PFSK-1 (cell line): ENCODE data around the gene EYA2.

ENCODE experiments used
- FOXP2 ChIP-seq: optimal IDR thresholded peaks from 2 replicates; pipeline ENCODE3; 2011; ENCODE audit warnings: borderline replicate concordance, control low read depth, inconsistent platforms; ENCODE audit not compliant: insufficient read depth; ENCODE audit errors: extremely low read length, extremely low read depth
- POLR2AphosphoS5 ChIP-seq: IDR thresholded peaks from 2 replicates; pipeline ENCODE4 v1.6.1; 2012; ENCODE audit warnings: low read depth, mild to moderate bottlenecking, control low read depth, low read length, moderate library complexity
- REST ChIP-seq, 2 experiments: IDR thresholded peaks; 2 replicates each; pipeline versions ENCODE4 v1.6.1 to v1.8.0; 2011 to 2012; ENCODE audit warnings: low read depth in 2 of 2, low read length in 2 of 2, control low read depth in 1 of 2, inconsistent platforms in 1 of 2, mild to moderate bottlenecking in 1 of 2, moderate library complexity in 1 of 2; ENCODE audit not compliant: insufficient read depth in 1 of 2
- SIN3A ChIP-seq: IDR thresholded peaks from 2 replicates; pipeline ENCODE4 v1.6.1; 2012; ENCODE audit warnings: mild to moderate bottlenecking, low read length, moderate library complexity, borderline replicate concordance; ENCODE audit not compliant: insufficient read depth
- TAF1 ChIP-seq: IDR thresholded peaks from 2 replicates; pipeline ENCODE4 v1.6.1; 2012; ENCODE audit warnings: low read length, control low read depth, borderline replicate concordance; ENCODE audit not compliant: insufficient read depth

EYA2 gene

GRCh38 chr20:47007826-47008655 lies 113.4 kb downstream of the EYA2 start:
- TF ChIP-seq TAF1 (no peak), SIN3A (no peak), REST (IDR thresholded peaks at IDR 0.05; ENCODE audit: insufficient read depth in 1 of 2, low read depth in 2 of 2, low read length in 2 of 2) (no peak), FOXP2 (no peak), POLR2AphosphoS5 (no peak)

- TF ChIP-seq SIN3A (no peak), TAF1 (no peak), FOXP2 (no peak), POLR2AphosphoS5 (no peak), REST (IDR thresholded peaks at IDR 0.05; ENCODE audit: insufficient read depth in 1 of 2, low read depth in 2 of 2, low read length in 2 of 2) (no peak)
Measured at GRCh38 chr20:47008842-47009518, 114.3 kb downstream of the EYA2 start.

GRCh38 chr20:47009784-47010183 lies 115.1 kb downstream of the EYA2 start:
- TF ChIP-seq REST (IDR thresholded peaks at IDR 0.05; ENCODE audit: insufficient read depth in 1 of 2, low read depth in 2 of 2, low read length in 2 of 2) (no peak), POLR2AphosphoS5 (no peak), FOXP2 (no peak), SIN3A (no peak), TAF1 (no peak)

GRCh38 chr20:47011984-47012383 lies 117.3 kb downstream of the EYA2 start:
- TF ChIP-seq SIN3A (no peak), TAF1 (no peak), FOXP2 (no peak)

GRCh38 chr20:47013606-47014005 lies 119.0 kb downstream of the EYA2 start:
- TF ChIP-seq SIN3A (no peak), REST (IDR thresholded peaks at IDR 0.05; ENCODE audit: insufficient read depth in 1 of 2, low read depth in 2 of 2, low read length in 2 of 2) (no peak), TAF1 (no peak), FOXP2 (no peak), POLR2AphosphoS5 (no peak)
